SK-N-SH (cell line): ENCODE results near the gene WEE1. TPM values are rescaled to one million over a fixed set of nuclear protein-coding genes. Genes with fewer than 3 reads are reported as not detected.

Experiments
- CTCF ChIA-PET: fragments of 300-600, 350-600 bp; formaldehyde crosslinking; extraction: SDS; loops from one replicate; lab custom pipeline; 2021; lab: Yijun Ruan, JAX
- POLR2A ChIA-PET: fragments of 350-600 bp; sonication (Branson Sonifier 250); formaldehyde crosslinking; extraction: SDS; loops from one replicate; lab custom pipeline; 2020; ENCODE audit warnings: antibody characterized with exemption, inconsistent platforms; lab: Yijun Ruan, JAX
- DNase-seq: peaks from one replicate; pipeline ENCODE4 v3.0.0; 2012
- H2AFZ ChIP-seq: fragments of 200-600 bp; sonication (generic); 2 replicates; pipeline ENCODE4 v1.8.1; 2016; ENCODE audit warnings: antibody characterized with exemption, mild to moderate bottlenecking, low read depth
- H3F3A ChIP-seq: fragments of 200-600 bp; sonication (generic); replicated peaks from 2 replicates; pipeline ENCODE3; 2016; ENCODE audit warnings: antibody characterized with exemption, mild to moderate bottlenecking; ENCODE audit not compliant: insufficient read depth
- H3K27ac ChIP-seq, 2 experiments: fragments of 200-500 bp in 1 of 2; fragments of 200-600 bp in 1 of 2; sonication (Bioruptor generic) in 1 of 2; sonication (generic), shearing (Covaris generic) in 1 of 2; 2 replicates each; pipeline versions ENCODE4 v1.5.1 to v1.6.1; 2014 to 2016; ENCODE audit warnings: low read depth in 2 of 2, inconsistent platforms in 1 of 2, low read length in 1 of 2, mild to moderate bottlenecking in 1 of 2, mixed read lengths in 1 of 2
- H3K27me3 ChIP-seq: fragments of 200-600 bp; sonication (generic), shearing (Covaris generic); 2 replicates; pipeline ENCODE4 v1.6.1; 2016; ENCODE audit warnings: mixed run types; ENCODE audit not compliant: insufficient read depth
- H3K36me3 ChIP-seq, 2 experiments: fragments of 200-500 bp in 1 of 2; fragments of 200-600 bp in 1 of 2; sonication (Bioruptor generic) in 1 of 2; sonication (generic) in 1 of 2; replicated peaks in 1 of 2; 2 replicates each; pipeline versions ENCODE3 to v1.5.1; 2014 to 2016; ENCODE audit warnings: low read length in 1 of 2, mild to moderate bottlenecking in 1 of 2; ENCODE audit not compliant: insufficient read depth in 2 of 2, control insufficient read depth in 1 of 2
- H3K4me1 ChIP-seq, 2 experiments: fragments of 200-500 bp in 1 of 2; fragments of 200-600 bp in 1 of 2; sonication (Bioruptor generic) in 1 of 2; sonication (generic), shearing (Covaris generic) in 1 of 2; 2 replicates each; pipeline versions ENCODE4 v1.5.1 to v1.6.1; 2014 to 2016; ENCODE audit warnings: low read depth in 1 of 2, low read length in 1 of 2, mixed run types in 1 of 2; ENCODE audit not compliant: insufficient read depth in 2 of 2, control insufficient read depth in 1 of 2
- H3K4me2 ChIP-seq: fragments of 200-600 bp; sonication (generic), shearing (Covaris generic); 2 replicates; pipeline ENCODE4 v1.6.1; 2017; ENCODE audit warnings: mixed run types
- H3K4me3 ChIP-seq, 2 experiments: fragments of 200-500 bp in 1 of 2; fragments of 200-600 bp in 1 of 2; sonication (Bioruptor generic) in 1 of 2; sonication (generic), shearing (Covaris generic) in 1 of 2; 2 replicates each; pipeline versions ENCODE4 v1.5.1 to v1.8.1; 2014 to 2016; ENCODE audit warnings: low read depth in 2 of 2, inconsistent platforms in 1 of 2, low read length in 1 of 2, mild to moderate bottlenecking in 1 of 2, mixed read lengths in 1 of 2, moderate library complexity in 1 of 2
- H3K79me2 ChIP-seq: fragments of 200-600 bp; sonication (generic); 2 replicates; pipeline ENCODE4 v1.8.1; 2017; ENCODE audit warnings: mild to moderate bottlenecking; ENCODE audit not compliant: insufficient read depth
- H3K9ac ChIP-seq: fragments of 200-600 bp; sonication (generic); 2 replicates; pipeline ENCODE4 v1.6.1; 2017; ENCODE audit warnings: mixed run types
- H3K9me2 ChIP-seq: fragments of 200-600 bp; sonication (generic); 2 replicates; pipeline ENCODE4 v1.6.1; 2017; ENCODE audit warnings: mixed run types
- H3K9me3 ChIP-seq: fragments of 200-600 bp; sonication (generic); 2 replicates; pipeline ENCODE4 v1.6.1; 2017; ENCODE audit warnings: mixed run types, mild to moderate bottlenecking, moderate library complexity
- H4K20me1 ChIP-seq: fragments of 200-600 bp; sonication (generic); 2 replicates; pipeline ENCODE4 v1.6.1; 2017; ENCODE audit warnings: mild to moderate bottlenecking, mixed run types; ENCODE audit not compliant: insufficient read depth
- CTCF ChIP-seq: fragments of 200-600 bp; sonication (generic); IDR thresholded peaks from 2 replicates; pipeline ENCODE4 v1.6.1; 2017; ENCODE audit warnings: antibody characterized with exemption, mild to moderate bottlenecking, moderate library complexity
- EP300 ChIP-seq, 2 experiments: IDR thresholded peaks; 2 replicates each; pipeline versions ENCODE4 v1.4.0 to v1.6.1; 2012; ENCODE audit warnings: borderline replicate concordance in 1 of 2, low read depth in 1 of 2, low read length in 1 of 2
- EZH2phosphoT487 ChIP-seq: fragments of 200-600 bp; sonication (generic); IDR thresholded peaks from 2 replicates; pipeline ENCODE4 v1.6.1; 2017; ENCODE audit warnings: low read depth, mixed run types, mild to moderate bottlenecking, antibody characterized with exemption, moderate library complexity, borderline replicate concordance
- GATA2 ChIP-seq: sonication (generic); formaldehyde crosslinking; IDR thresholded peaks from 2 replicates; pipeline ENCODE4 v1.5.0; 2020; ENCODE audit warnings: mild to moderate bottlenecking, missing genetic modification reagents
- IRF3 ChIP-seq: fragments of 150-350 bp; IDR thresholded peaks from 2 replicates; pipeline ENCODE4 v1.6.1; 2016; ENCODE audit warnings: mild to moderate bottlenecking, low read depth, low read length
- JUND ChIP-seq: IDR thresholded peaks from 2 replicates; pipeline ENCODE4 v1.4.0; 2012
- MAX ChIP-seq: IDR thresholded peaks from 2 replicates; pipeline ENCODE4 v1.4.0; 2012; ENCODE audit warnings: low read depth
- MXI1 ChIP-seq: IDR thresholded peaks from 2 replicates; pipeline ENCODE4 v1.6.1; 2012; ENCODE audit warnings: mild to moderate bottlenecking, low read depth, low read length, improper control_type of control experiment
- NFIC ChIP-seq: IDR thresholded peaks from 2 replicates; pipeline ENCODE4 v1.4.0; 2012; ENCODE audit warnings: borderline replicate concordance
- POLR2AphosphoS5 ChIP-seq: IDR thresholded peaks from 2 replicates; pipeline ENCODE4 v1.6.1; 2012; ENCODE audit warnings: low read depth, low read length
- RFX5 ChIP-seq: IDR thresholded peaks from 2 replicates; pipeline ENCODE4 v1.6.1; 2012; ENCODE audit warnings: mild to moderate bottlenecking, improper control_type of control experiment, low read length
- SMC3 ChIP-seq: IDR thresholded peaks from 2 replicates; pipeline ENCODE4 v1.6.1; 2012; ENCODE audit warnings: low read depth, low read length, improper control_type of control experiment
- TAF1 ChIP-seq: IDR thresholded peaks from 2 replicates; pipeline ENCODE4 v1.6.1; 2012; ENCODE audit warnings: low read depth, mild to moderate bottlenecking, low read length, moderate library complexity, borderline replicate concordance
- TCF12 ChIP-seq: IDR thresholded peaks from 2 replicates; pipeline ENCODE4 v1.4.0; 2012
- TEAD4 ChIP-seq: IDR thresholded peaks from 2 replicates; pipeline ENCODE4 v1.4.0; 2012; ENCODE audit warnings: mild to moderate bottlenecking, borderline replicate concordance; ENCODE audit not compliant: insufficient read depth
- WGBS: methylation state at CpG from one replicate; pipeline ENCODE4 v1.1.6; 2017; ENCODE audit warnings: low lambda C conversion rate; 5-methylcytosine and 5-hydroxymethylcytosine counted together
- polyA plus RNA-seq, 3 experiments: library from polyadenylated mRNA; depleted of rRNA; stranded (reverse); fragments of >200 nt; gene quantifications; 2 replicates each; pipeline ENCODE4 v1.2.3, GENCODE V29; 2012

WEE1 gene
- polyA plus RNA-seq, 1 of the 3 experiments (the other 2 are of a cell fraction), result 16.9 TPM

GRCh38 chr11:9571071-9571762, 2.3 kb upstream of the WEE1 start:
- no peaks in the 10 kb centered on the region for H3K9me3 ChIP-seq
- no peak overlapping the region for H3K4me3 ChIP-seq
- no peaks in the 10 kb centered on the region for H3K9me2 ChIP-seq
- H4K20me1 ChIP-seq, result no peaks in the 10 kb centered on the region
- WGBS, result 92% methylated on average over 8 of the region's 8 CpGs
- peaks cover 19% of the 10 kb centered on the region for H3F3A ChIP-seq
- H3K4me1 ChIP-seq, result peaks cover 8 to 28% of the 10 kb centered on the region in 2 experiments
- TF ChIP-seq TEAD4, result no peak
- no peak for TF ChIP-seq MAX
- TF ChIP-seq POLR2AphosphoS5, result no peak
- TF ChIP-seq, all 33 proteins: peak for 0
- Histone ChIP-seq H3K27ac (no peak overlapping the region), H3K4me2 (no peak overlapping the region), H3K36me3 (peaks cover 1 to 2% of the 10 kb centered on the region in 2 experiments), H3K27me3 (no peaks in the 10 kb centered on the region), H2AFZ (no peak overlapping the region), H3K79me2 (peaks cover 31% of the 10 kb centered on the region), H3K9ac (no peak overlapping the region)
- ChIA-PET CTCF (interaction anchor here (0.9 to 1.0 kb wide), 3 partner anchors 19 to 178 kb away, joined by 3 read pairs; no protein-coding TSS in a partner anchor), POLR2A (no interaction called here)
- no peak for DNase-seq

GRCh38 chr11:9571763-9572115, 1.7 kb upstream of the WEE1 start:
- Histone ChIP-seq H4K20me1 (no peaks in the 10 kb centered on the region), H3K4me2 (0 out of 2 replicates have a peak overlapping the region, but pooled peaks have one; percentile 88), H3K79me2 (peaks cover 36% of the 10 kb centered on the region), H3K9me2 (no peaks in the 10 kb centered on the region), H3K4me1 (peaks cover 6 to 22% of the 10 kb centered on the region in 2 experiments), H3K9me3 (no peaks in the 10 kb centered on the region), H3K27me3 (no peaks in the 10 kb centered on the region), H3K9ac (no peak overlapping the region), H3F3A (peaks cover 14% of the 10 kb centered on the region), H3K36me3 (peaks cover 6 to 8% of the 10 kb centered on the region in 2 experiments), H3K4me3 (no peak overlapping the region), H2AFZ (no peak overlapping the region), H3K27ac (peak overlapping the region in 1 of 2 experiments; percentile 99; a peak in 1 of 4 replicates)
- no peak for TF ChIP-seq EZH2phosphoT487
- no peak for TF ChIP-seq RFX5
- no peak for TF ChIP-seq MXI1
- TF ChIP-seq TAF1, result no peak
- TF ChIP-seq NFIC, result no peak
- no peak for TF ChIP-seq GATA2 (CRISPR knock-in tag)
- TF ChIP-seq JUND, result no peak
- no peak for TF ChIP-seq IRF3
- no peak for TF ChIP-seq CTCF
- TF ChIP-seq POLR2AphosphoS5, result no peak
- TF ChIP-seq TCF12, result no peak
- TF ChIP-seq EP300 (IDR thresholded peaks at IDR 0.05; ENCODE audit: borderline replicate concordance in 1 of 2, low read depth in 1 of 2, low read length in 1 of 2), result no peak
- TF ChIP-seq SMC3, result no peak
- CTCF ChIA-PET, result interaction anchor here (0.9 to 1.4 kb wide), 4 partner anchors 19 to 177 kb away, joined by 3 read pairs; no protein-coding TSS in a partner anchor
- WGBS, result 100% methylated on average over 6 of the region's 6 CpGs
- DNase-seq, result no peak
- POLR2A ChIA-PET, result interaction anchor here (0.6 kb wide), 1 partner anchor 48 kb away, joined by 3 read pairs; no protein-coding TSS in a partner anchor
